Body of pancreas (tissue), 4 donors: Measurements from ENCODE around the gene CLDN22.

Experiments
- CTCF ChIP-seq, 7 experiments: fragments of 450-650 bp in 4 of 7; fragments of 200-600 bp in 3 of 7; sonication (generic) in 3 of 7; IDR thresholded peaks; one replicate each; pipeline ENCODE4 v1.5.1; 2016 to 2019; ENCODE audit warnings: antibody characterized with exemption in 7 of 7
- POLR2A ChIP-seq, 3 donors: fragments of 450-650 bp; IDR thresholded peaks; one replicate each; pipeline ENCODE4 v1.6.1; 2016; ENCODE audit warnings: antibody characterized with exemption in 3 of 3, mild to moderate bottlenecking in 2 of 3

GRCh38 chr4:183286590-183287308, 33.3 kb downstream of the CLDN22 start:
- no peak for TF ChIP-seq CTCF (IDR thresholded peaks at IDR 0.05)
- TF ChIP-seq POLR2A (IDR thresholded peaks at IDR 0.05) = no peak
